HG03520 (cell line): ENCODE measurements around the gene JARID2.

ENCODE experiments used
- ATAC-seq: cut with Tn5 transposase; IDR thresholded peaks from one replicate; pipeline ENCODE4 v1.9.1; 2021; ENCODE audit warnings: mild to moderate bottlenecking, moderate library complexity; ENCODE audit not compliant: unreplicated experiment

Gene JARID2

GRCh38 chr6:15330174-15330944, 84.5 kb downstream of the JARID2 start:
- no peak for ATAC-seq

- no peak for ATAC-seq
Measured at GRCh38 chr6:15331143-15331542, 85.3 kb downstream of the JARID2 start.

GRCh38 chr6:15331629-15332251, 85.9 kb downstream of the JARID2 start:
- no peak for ATAC-seq

GRCh38 chr6:15332446-15332845, 86.6 kb downstream of the JARID2 start:
- ATAC-seq: no peak

- ATAC-seq: no peak
Measured at GRCh38 chr6:15335385-15335784, 89.5 kb downstream of the JARID2 start.

DNA sequence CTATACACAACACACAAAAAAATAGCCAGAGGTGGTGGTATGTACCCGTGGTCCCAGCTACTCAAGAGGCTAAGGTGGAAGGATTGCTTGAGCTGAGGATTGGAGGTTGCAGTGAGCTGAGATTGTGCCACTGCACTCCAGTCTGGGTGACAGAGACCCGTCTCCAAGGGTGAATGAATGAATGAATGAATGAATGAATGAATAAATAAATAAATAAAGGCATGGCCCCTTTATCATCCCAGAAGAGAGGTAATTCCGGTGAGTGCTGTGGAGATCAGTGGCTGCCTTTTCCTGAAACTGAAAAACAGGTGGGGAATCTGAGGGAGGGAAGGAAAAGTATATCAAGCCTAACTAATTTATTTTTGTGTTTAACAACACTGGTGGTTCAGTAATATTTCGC, 90.0 kb downstream of the JARID2 start:
- no peak for ATAC-seq

- ATAC-seq: no peak
Measured at GRCh38 chr6:15336900-15337560, 91.2 kb downstream of the JARID2 start.

DNA sequence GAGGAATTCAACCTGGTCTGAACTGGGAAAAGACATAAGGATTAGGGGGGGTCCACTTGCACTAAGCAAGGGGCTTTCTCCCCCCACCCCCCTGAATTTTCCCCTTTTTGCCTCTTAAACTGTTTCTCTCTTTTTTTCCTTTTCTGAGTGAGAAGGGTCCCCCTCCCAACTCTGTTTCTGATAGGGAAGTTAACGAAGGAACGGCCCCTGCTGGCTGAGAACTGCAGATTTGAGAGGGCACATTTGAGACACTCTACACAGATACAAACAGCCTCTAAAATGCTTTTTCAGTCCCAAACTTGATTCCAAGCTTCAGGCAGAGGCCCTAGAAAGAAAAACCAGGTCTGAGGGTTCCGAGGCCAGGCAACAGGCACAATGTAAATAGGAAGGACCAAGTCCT, 91.7 kb downstream of the JARID2 start:
- no peak for ATAC-seq

GRCh38 chr6:15338476-15338875, 92.6 kb downstream of the JARID2 start:
- no peak for ATAC-seq

- no peak for ATAC-seq
Measured at GRCh38 chr6:15339081-15339480, 93.2 kb downstream of the JARID2 start.

GRCh38 chr6:15340105-15340601, 94.3 kb downstream of the JARID2 start:
- no peak for ATAC-seq

GRCh38 chr6:15340775-15341174, 94.9 kb downstream of the JARID2 start:
- ATAC-seq: no peak

- ATAC-seq: no peak
Measured at GRCh38 chr6:15341311-15342001, 95.6 kb downstream of the JARID2 start.

DNA sequence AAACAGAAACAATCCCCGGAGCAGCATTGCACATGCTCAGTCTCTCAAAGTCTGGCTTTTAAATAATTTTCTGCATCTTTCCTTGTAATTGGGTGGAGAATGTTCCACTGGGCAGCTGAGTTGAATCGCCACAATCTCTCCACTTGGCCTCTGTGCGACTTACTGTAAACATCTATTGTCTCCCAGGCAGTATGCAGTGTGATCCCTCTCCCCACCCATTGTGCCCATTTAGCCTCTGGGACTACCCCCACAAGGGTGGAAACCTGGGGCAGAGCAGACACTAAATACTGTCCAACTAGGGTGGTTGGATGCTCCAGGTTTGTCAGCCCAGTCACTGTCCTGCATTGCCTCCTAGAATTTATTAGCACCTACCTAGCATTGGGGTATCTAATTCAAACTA, 96.2 kb downstream of the JARID2 start:
- ATAC-seq: no peak

DNA sequence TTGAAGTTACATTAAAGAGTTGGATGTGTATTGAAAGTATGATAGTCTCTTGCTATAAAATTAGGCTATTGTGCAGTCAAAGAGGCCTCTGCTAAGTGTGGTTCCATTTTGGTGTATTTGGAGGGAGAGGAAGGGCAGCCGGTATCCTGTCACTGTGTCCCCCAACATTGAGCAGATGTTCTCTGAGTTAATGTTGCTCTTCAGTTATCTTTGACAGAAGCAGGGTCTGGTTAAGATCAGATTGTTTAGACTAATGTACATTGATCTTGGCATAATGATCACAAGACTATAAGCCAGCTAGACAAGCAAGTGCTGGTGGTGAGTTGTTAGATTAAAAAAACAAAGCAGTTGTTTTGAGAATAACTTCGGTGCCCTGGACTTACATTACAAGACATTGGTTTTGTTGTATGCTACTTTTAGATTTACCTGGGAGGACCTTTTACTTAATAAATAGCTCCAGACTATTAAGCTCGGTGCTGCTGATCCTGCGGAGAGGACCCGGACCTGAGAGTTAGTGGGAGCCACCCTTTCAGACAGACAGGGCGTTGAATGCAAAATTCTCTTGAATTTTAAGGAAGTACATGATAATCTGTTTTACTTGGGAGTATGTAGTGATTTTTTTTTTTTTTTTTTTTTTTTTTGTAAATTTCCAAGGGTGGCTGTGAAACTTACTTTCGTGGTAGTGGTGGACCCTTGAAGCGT, 97.8 kb downstream of the JARID2 start:
- ATAC-seq: no peak

DNA sequence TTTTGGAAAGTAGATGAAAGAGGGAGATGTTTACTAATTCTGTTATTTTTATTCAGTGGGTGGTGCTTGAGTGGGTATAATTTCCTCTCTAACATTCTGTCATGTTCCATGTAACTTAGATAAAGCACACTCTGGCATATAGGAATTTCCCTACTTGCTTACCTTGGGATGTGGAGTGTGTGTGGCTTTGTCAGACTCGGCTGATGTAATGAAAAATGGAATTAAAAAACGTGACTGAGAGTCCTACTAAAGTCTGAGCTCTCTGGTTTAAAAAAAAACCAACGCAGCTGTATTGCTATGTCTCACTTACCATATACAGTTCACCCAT, 98.3 kb downstream of the JARID2 start:
- ATAC-seq: no peak

- ATAC-seq: no peak
Measured at GRCh38 chr6:15344831-15345230, 99.0 kb downstream of the JARID2 start.

DNA sequence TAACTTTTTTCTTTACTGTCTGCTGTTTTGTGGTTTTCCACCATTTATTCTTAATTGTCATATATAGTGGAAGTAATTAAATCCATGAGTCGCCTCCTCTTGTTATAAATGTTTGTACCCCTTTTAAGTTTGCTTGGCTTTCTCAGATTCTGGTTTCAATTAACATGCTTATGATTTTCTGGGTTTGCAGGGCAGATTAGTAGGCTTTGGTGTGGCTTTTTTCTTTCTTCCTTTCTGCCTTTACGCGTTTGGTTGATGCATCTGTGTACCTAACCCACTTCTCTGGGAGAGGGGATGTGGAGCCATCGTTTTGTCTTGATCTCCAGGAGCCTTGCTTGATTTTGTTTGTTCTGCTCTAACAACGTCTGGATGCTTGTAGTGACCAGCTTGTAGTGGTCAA, 100.4 kb downstream of the JARID2 start:
- no peak for ATAC-seq

GRCh38 chr6:15348528-15348927, 102.7 kb downstream of the JARID2 start:
- no peak for ATAC-seq

- no peak for ATAC-seq
Measured at GRCh38 chr6:15349379-15349778, 103.5 kb downstream of the JARID2 start.
